ENCODE measurements around the gene THAP10. TPM values are rescaled to one million over a fixed set of nuclear protein-coding genes. Genes with fewer than 3 reads are reported as not detected.
"Not testable (repeated sequence)": the region's sequence is repeated elsewhere in the genome, so short reads cannot be mapped to it uniquely, and the experiment has no call there.

THAP10 gene
- polyA plus RNA-seq = under 1 TPM in 1 of 3 donors, not detected in 2; 0.40 TPM

GRCh38 chr15:70892002-70892911 is at the start of gene THAP10, which contains the start of gene LRRC49:
TSS of gene THAP10 (minus strand) at chr15:70892433. CDS start at chr15:70892272, 161 bp downstream.
TSS of gene LRRC49 (plus strand) at chr15:70892826. CDS start at chr15:70892895, 69 bp downstream.
- peak; percentile 25 to 36 (median 35) for DNase-seq
- Mint-ChIP-seq H3K36me3 (peaks cover 0 to 4% (median 0%) of the 10 kb centered on the region in 3 donors), H3K4me3 (peak within 1 kb of the TSS; percentile 87 to 93 (median 89)), H3K27me3 (ENCODE audit: low read depth in 3 of 3) (peaks cover 7 to 15% (median 12%) of the 10 kb centered on the region in 3 donors), H3K27ac (peak within 1 kb of the TSS; percentile 12 to 77 (median 53)), H3K9me3 (no peaks in the 10 kb centered on the region), H3K4me1 (peaks cover 11 to 18% of the 10 kb centered on the region in 2 donors)

- H3K36me3 Mint-ChIP-seq = no peaks in the 10 kb centered on the region
- H3K27ac Mint-ChIP-seq = no peak overlapping the region
- no peak overlapping the region for H3K4me3 Mint-ChIP-seq
These were observed 44.1 kb upstream of the THAP10 start for GRCh38 chr15:70936326-70936725.

DNA sequence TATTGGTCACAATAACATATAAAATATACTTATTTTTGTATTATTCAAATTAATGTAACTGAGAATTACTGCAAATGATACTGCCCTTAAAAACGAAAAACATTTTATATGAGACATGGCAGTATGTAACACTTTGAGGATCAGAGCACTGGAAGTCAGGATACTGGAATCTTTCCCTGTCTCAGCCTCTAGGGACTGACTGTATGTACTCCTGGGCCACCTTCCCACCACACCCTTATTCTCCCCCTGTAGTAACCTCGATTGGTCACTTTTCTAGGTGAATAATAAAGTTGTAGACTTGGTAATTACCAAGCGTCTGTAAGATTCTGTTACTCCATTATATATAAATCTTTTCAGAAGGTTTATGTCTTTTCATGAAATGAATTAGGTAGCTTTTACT is 43.4 kb upstream of the THAP10 start:
- no peaks in the 10 kb centered on the region for H3K9me3 Mint-ChIP-seq
- no peak overlapping the region for H3K4me3 Mint-ChIP-seq
- DNase-seq = no peak
- H3K4me1 Mint-ChIP-seq = no peaks in the 10 kb centered on the region
- peaks cover 0 to 3% (median 2%) of the 10 kb centered on the region in 3 donors for H3K27me3 Mint-ChIP-seq (ENCODE audit: low read depth in 3 of 3)
- no peaks in the 10 kb centered on the region for H3K36me3 Mint-ChIP-seq
- no peak overlapping the region for H3K27ac Mint-ChIP-seq

More at GRCh38 chr15:70936326-70936725, 44.1 kb upstream of the THAP10 start:
- peaks cover under 1 to 3% (median 2%) of the 10 kb centered on the region in 3 donors for H3K27me3 Mint-ChIP-seq (ENCODE audit: low read depth in 3 of 3)
- H3K9me3 Mint-ChIP-seq = no peaks in the 10 kb centered on the region
- no peaks in the 10 kb centered on the region for H3K4me1 Mint-ChIP-seq
- DNase-seq = no peak

- Mint-ChIP-seq H3K9me3 (peaks cover 0 to 5% (median 0%) of the 10 kb centered on the region in 6 donors), H3K4me1 (no peaks in the 10 kb centered on the region), H3K27me3 (ENCODE audit: low read depth in 3 of 3) (peaks cover 2 to 8% (median 4%) of the 10 kb centered on the region in 3 donors), H3K4me3 (no peak overlapping the region), H3K36me3 (no peaks in the 10 kb centered on the region), H3K27ac (no peak overlapping the region)
- no peak for DNase-seq
These were observed 41.2 kb upstream of the THAP10 start for GRCh38 chr15:70933411-70933810.

DNA sequence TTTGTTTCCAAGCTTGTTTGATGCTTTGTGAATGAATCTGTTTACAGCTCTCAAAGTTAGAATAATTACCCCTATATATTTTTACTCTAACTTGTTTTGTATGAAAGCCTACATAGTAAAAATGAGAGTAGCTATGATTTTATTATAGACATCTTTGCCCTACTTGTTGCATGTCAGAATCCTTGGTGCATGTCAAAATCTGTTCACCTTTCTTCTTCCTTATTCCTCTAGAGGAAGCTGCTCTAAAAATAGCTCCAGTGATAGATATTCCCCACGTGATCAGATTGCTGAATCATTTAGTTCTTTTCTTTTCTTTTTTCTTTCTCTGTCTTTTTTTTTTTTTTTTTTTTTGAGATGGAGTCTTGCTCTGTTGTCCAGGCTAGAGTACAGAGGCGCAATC is 40.2 kb upstream of the THAP10 start:
- no peaks in the 10 kb centered on the region for H3K36me3 Mint-ChIP-seq
- peaks cover 2 to 8% (median 4%) of the 10 kb centered on the region in 3 donors for H3K27me3 Mint-ChIP-seq (ENCODE audit: low read depth in 3 of 3)
- peaks cover 0 to 5% (median 0%) of the 10 kb centered on the region in 6 donors for H3K9me3 Mint-ChIP-seq
- no peaks in the 10 kb centered on the region for H3K4me1 Mint-ChIP-seq
- no peak overlapping the region for H3K27ac Mint-ChIP-seq
- H3K4me3 Mint-ChIP-seq = no peak overlapping the region
- no peak for DNase-seq

DNA sequence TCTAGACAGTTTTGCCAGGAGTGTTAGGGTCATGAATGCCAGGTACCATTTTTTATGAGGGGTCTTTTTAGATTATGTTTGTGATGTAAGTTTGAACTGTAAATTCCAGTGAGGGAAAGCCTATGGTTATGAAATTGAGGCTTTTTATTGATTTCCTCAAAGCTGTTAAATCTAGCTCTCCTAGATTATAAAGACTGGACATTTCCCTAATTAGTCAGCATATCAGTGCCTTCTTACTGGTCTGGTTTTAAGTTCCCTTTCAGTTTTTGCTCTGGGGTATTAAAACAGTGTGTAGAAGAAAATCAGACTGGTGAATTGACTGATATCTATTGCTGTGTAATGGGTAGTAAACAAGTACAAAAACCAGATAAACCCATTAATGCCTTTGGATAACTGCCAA is 39.6 kb upstream of the THAP10 start:
- DNase-seq = no peak
- Mint-ChIP-seq H3K4me3 (no peak overlapping the region), H3K9me3 (peaks cover 0 to 5% (median 0%) of the 10 kb centered on the region in 6 donors), H3K36me3 (no peaks in the 10 kb centered on the region), H3K4me1 (no peaks in the 10 kb centered on the region), H3K27me3 (ENCODE audit: low read depth in 3 of 3) (peaks cover 2 to 10% (median 4%) of the 10 kb centered on the region in 3 donors), H3K27ac (no peak overlapping the region)

DNA sequence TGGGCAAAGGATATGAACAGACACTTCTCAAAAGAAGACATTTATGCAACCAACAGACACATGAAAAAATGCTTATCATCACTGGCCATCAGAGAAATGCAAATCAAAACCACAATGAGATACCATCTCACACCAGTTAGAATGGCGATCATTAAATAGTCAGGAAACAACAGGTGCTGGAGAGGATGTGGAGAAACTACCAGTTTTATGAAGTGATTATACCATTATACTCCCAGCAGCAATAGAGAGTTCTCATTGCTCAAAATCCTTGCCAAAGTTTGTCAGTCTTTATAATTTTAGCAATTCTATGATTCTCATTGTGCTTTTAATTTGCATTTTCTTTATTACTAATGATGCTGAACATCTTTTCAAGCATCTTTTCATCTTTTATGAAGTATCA is 34.7 kb upstream of the THAP10 start:
- not testable (repeated sequence) for H3K4me3 Mint-ChIP-seq, H3K4me1 Mint-ChIP-seq, H3K27ac Mint-ChIP-seq, DNase-seq, H3K9me3 Mint-ChIP-seq, H3K36me3 Mint-ChIP-seq
- peaks cover 4 to 11% (median 5%) of the 10 kb centered on the region in 3 donors for H3K27me3 Mint-ChIP-seq (ENCODE audit: low read depth in 3 of 3)

DNA sequence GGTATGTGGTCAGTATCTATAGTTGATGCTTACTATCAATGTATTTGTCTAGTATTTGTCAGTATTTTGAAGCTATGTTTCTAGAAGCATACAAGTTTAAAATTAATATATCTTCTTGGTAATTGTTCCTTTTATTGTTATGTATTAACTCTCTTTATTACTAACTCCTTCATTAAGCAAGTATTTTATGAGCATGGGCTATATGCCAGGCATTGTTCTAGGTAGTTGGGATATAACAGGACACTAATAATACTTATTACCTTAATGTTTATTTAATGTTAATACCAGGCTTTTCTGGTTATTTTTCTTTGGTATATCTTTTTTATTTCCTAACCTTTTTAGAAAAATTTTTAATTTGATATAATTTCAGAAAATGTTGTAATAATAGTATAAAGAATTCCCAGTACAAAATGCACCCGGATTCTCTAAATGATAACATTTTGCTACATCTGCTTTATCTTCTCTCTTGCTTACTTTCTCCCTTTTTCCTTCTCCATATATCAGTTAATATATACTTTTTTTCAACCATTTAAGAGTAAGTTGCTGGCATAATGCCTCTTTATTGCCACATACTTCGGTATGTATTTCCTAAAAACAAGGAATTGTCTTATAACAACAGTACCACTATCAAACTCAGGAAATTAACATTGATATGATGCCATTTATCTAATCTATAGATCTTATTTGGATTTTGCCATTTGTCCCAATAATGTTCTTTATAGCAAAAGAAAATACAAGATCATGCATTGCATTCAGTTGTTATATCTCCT is 31.3 kb upstream of the THAP10 start:
- Mint-ChIP-seq H3K36me3 (no peaks in the 10 kb centered on the region), H3K4me3 (no peak overlapping the region), H3K27ac (no peak overlapping the region), H3K27me3 (ENCODE audit: low read depth in 3 of 3) (peaks cover 0 to 8% (median 5%) of the 10 kb centered on the region in 3 donors), H3K9me3 (peaks cover 0 to 6% (median 0%) of the 10 kb centered on the region in 6 donors), H3K4me1 (no peaks in the 10 kb centered on the region)
- no peak for DNase-seq

- Mint-ChIP-seq H3K4me3 (no peak overlapping the region), H3K27me3 (ENCODE audit: low read depth in 3 of 3) (peaks cover 0 to 6% (median 5%) of the 10 kb centered on the region in 3 donors), H3K27ac (no peak overlapping the region), H3K4me1 (no peaks in the 10 kb centered on the region), H3K36me3 (no peaks in the 10 kb centered on the region), H3K9me3 (peaks cover 0 to 6% (median 0%) of the 10 kb centered on the region in 6 donors)
- DNase-seq = no peak
These were observed 29.9 kb upstream of the THAP10 start for GRCh38 chr15:70922119-70922518.

DNA sequence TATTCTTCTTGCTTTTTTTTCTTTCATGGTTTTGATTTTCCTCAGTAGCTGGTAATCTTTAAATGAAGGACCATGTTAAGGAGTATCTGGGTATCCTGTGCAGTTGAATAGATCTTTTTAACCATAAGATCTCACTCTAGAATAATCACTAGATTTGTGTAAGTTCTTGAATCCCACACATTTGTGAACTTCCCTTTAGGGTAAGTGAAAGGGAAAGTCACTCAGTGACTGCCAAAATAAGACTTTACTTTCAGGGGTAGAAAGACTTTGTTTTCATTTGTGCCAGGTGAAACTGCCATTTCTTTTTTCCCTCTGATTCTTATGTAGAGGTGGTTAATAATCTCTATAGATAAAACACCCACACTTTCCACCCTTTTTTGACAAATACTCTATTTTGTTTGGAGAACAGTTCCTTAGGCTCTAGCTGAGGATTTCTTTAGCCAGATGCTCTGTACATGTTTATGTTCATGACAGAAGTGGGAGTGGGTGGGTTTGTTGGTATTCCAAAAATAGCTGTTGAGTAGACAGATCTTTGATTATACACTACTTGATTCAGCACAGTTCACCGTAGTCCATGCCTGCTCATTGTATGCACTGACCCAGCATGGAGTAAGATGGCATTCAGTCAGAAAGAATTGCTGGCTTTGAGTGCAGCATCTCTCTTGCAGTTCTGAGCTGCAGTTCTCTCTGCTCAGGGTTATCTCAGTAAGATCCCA is 28.9 kb upstream of the THAP10 start:
- Mint-ChIP-seq H3K36me3 (no peaks in the 10 kb centered on the region), H3K4me1 (no peaks in the 10 kb centered on the region), H3K9me3 (peaks cover 0 to 6% (median 0%) of the 10 kb centered on the region in 6 donors), H3K4me3 (no peak overlapping the region), H3K27ac (no peak overlapping the region), H3K27me3 (ENCODE audit: low read depth in 3 of 3) (peaks cover 0 to 6% (median 5%) of the 10 kb centered on the region in 3 donors)
- DNase-seq = no peak

- no peak overlapping the region for H3K27ac Mint-ChIP-seq
- peaks cover 0 to 6% (median 0%) of the 10 kb centered on the region in 6 donors for H3K9me3 Mint-ChIP-seq
- H3K4me3 Mint-ChIP-seq = no peak overlapping the region
- peaks cover 4 to 9% (median 5%) of the 10 kb centered on the region in 3 donors for H3K27me3 Mint-ChIP-seq (ENCODE audit: low read depth in 3 of 3)
- no peaks in the 10 kb centered on the region for H3K4me1 Mint-ChIP-seq
- DNase-seq = no peak
- no peaks in the 10 kb centered on the region for H3K36me3 Mint-ChIP-seq
These were observed 25.7 kb upstream of the THAP10 start for GRCh38 chr15:70917955-70918354.

GRCh38 chr15:70916531-70916930 is 24.3 kb upstream of the THAP10 start:
- H3K27ac Mint-ChIP-seq = no peak overlapping the region
- DNase-seq = no peak
- H3K9me3 Mint-ChIP-seq = peaks cover 0 to 2% (median 0%) of the 10 kb centered on the region in 6 donors
- H3K27me3 Mint-ChIP-seq (ENCODE audit: low read depth in 3 of 3) = peaks cover 0 to 7% (median 4%) of the 10 kb centered on the region in 3 donors
- no peaks in the 10 kb centered on the region for H3K36me3 Mint-ChIP-seq
- H3K4me3 Mint-ChIP-seq = no peak overlapping the region
- no peaks in the 10 kb centered on the region for H3K4me1 Mint-ChIP-seq

DNA sequence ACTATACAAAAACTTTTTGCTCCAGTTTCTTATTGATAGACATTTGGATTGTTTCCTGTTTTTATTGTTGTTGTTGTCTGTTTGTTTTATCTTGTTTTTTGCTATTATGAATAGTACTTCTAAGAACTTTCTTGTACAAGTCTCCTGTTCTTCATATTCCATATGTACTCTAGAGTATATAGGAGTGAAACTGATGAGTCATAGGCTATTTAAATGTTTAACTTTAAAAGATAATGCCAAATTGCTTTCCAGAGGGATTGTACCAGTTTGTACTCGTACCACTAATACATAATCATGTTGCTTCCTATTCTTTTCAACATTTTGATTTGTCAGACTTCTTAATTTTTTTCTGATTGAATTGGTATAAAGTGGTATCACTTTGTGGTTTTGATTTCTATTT is 20.0 kb upstream of the THAP10 start:
- H3K27me3 Mint-ChIP-seq (ENCODE audit: low read depth in 3 of 3) = peaks cover 0 to 5% (median 4%) of the 10 kb centered on the region in 3 donors
- H3K36me3 Mint-ChIP-seq = no peaks in the 10 kb centered on the region
- H3K4me3 Mint-ChIP-seq = no peak overlapping the region
- DNase-seq = no peak
- H3K9me3 Mint-ChIP-seq = peaks cover 5 to 16% (median 10%) of the 10 kb centered on the region in 6 donors
- no peaks in the 10 kb centered on the region for H3K4me1 Mint-ChIP-seq
- H3K27ac Mint-ChIP-seq = no peak overlapping the region

Data from immature natural killer cell (primary cell).